SK-N-SH (cell line): Measurements from ENCODE around the gene KIF19. TPM values are rescaled to one million over a fixed set of nuclear protein-coding genes. Genes with fewer than 3 reads are reported as not detected.
"Not testable (repeated sequence)": the region's sequence is repeated elsewhere in the genome, so short reads cannot be mapped to it uniquely, and the experiment has no call there.

Source experiments
- CTCF ChIA-PET: fragments of 300-600, 350-600 bp; formaldehyde crosslinking; extraction: SDS; loops from one replicate; lab custom pipeline; 2021; lab: Yijun Ruan, JAX
- POLR2A ChIA-PET: fragments of 350-600 bp; sonication (Branson Sonifier 250); formaldehyde crosslinking; extraction: SDS; loops from one replicate; lab custom pipeline; 2020; ENCODE audit warnings: antibody characterized with exemption, inconsistent platforms; lab: Yijun Ruan, JAX
- DNase-seq: peaks from one replicate; pipeline ENCODE4 v3.0.0; 2012
- H2AFZ ChIP-seq: fragments of 200-600 bp; sonication (generic); 2 replicates; pipeline ENCODE4 v1.8.1; 2016; ENCODE audit warnings: antibody characterized with exemption, mild to moderate bottlenecking, low read depth
- H3F3A ChIP-seq: fragments of 200-600 bp; sonication (generic); replicated peaks from 2 replicates; pipeline ENCODE3; 2016; ENCODE audit warnings: antibody characterized with exemption, mild to moderate bottlenecking; ENCODE audit not compliant: insufficient read depth
- H3K27ac ChIP-seq, 2 experiments: fragments of 200-500 bp in 1 of 2; fragments of 200-600 bp in 1 of 2; sonication (Bioruptor generic) in 1 of 2; sonication (generic), shearing (Covaris generic) in 1 of 2; 2 replicates each; pipeline versions ENCODE4 v1.5.1 to v1.6.1; 2014 to 2016; ENCODE audit warnings: low read depth in 2 of 2, inconsistent platforms in 1 of 2, low read length in 1 of 2, mild to moderate bottlenecking in 1 of 2, mixed read lengths in 1 of 2
- H3K27me3 ChIP-seq: fragments of 200-600 bp; sonication (generic), shearing (Covaris generic); 2 replicates; pipeline ENCODE4 v1.6.1; 2016; ENCODE audit warnings: mixed run types; ENCODE audit not compliant: insufficient read depth
- H3K36me3 ChIP-seq, 2 experiments: fragments of 200-500 bp in 1 of 2; fragments of 200-600 bp in 1 of 2; sonication (Bioruptor generic) in 1 of 2; sonication (generic) in 1 of 2; replicated peaks in 1 of 2; 2 replicates each; pipeline versions ENCODE3 to v1.5.1; 2014 to 2016; ENCODE audit warnings: low read length in 1 of 2, mild to moderate bottlenecking in 1 of 2; ENCODE audit not compliant: insufficient read depth in 2 of 2, control insufficient read depth in 1 of 2
- H3K4me1 ChIP-seq, 2 experiments: fragments of 200-500 bp in 1 of 2; fragments of 200-600 bp in 1 of 2; sonication (Bioruptor generic) in 1 of 2; sonication (generic), shearing (Covaris generic) in 1 of 2; 2 replicates each; pipeline versions ENCODE4 v1.5.1 to v1.6.1; 2014 to 2016; ENCODE audit warnings: low read depth in 1 of 2, low read length in 1 of 2, mixed run types in 1 of 2; ENCODE audit not compliant: insufficient read depth in 2 of 2, control insufficient read depth in 1 of 2
- H3K4me2 ChIP-seq: fragments of 200-600 bp; sonication (generic), shearing (Covaris generic); 2 replicates; pipeline ENCODE4 v1.6.1; 2017; ENCODE audit warnings: mixed run types
- H3K4me3 ChIP-seq, 2 experiments: fragments of 200-500 bp in 1 of 2; fragments of 200-600 bp in 1 of 2; sonication (Bioruptor generic) in 1 of 2; sonication (generic), shearing (Covaris generic) in 1 of 2; 2 replicates each; pipeline versions ENCODE4 v1.5.1 to v1.8.1; 2014 to 2016; ENCODE audit warnings: low read depth in 2 of 2, inconsistent platforms in 1 of 2, low read length in 1 of 2, mild to moderate bottlenecking in 1 of 2, mixed read lengths in 1 of 2, moderate library complexity in 1 of 2
- H3K79me2 ChIP-seq: fragments of 200-600 bp; sonication (generic); 2 replicates; pipeline ENCODE4 v1.8.1; 2017; ENCODE audit warnings: mild to moderate bottlenecking; ENCODE audit not compliant: insufficient read depth
- H3K9ac ChIP-seq: fragments of 200-600 bp; sonication (generic); 2 replicates; pipeline ENCODE4 v1.6.1; 2017; ENCODE audit warnings: mixed run types
- H3K9me2 ChIP-seq: fragments of 200-600 bp; sonication (generic); 2 replicates; pipeline ENCODE4 v1.6.1; 2017; ENCODE audit warnings: mixed run types
- H3K9me3 ChIP-seq: fragments of 200-600 bp; sonication (generic); 2 replicates; pipeline ENCODE4 v1.6.1; 2017; ENCODE audit warnings: mixed run types, mild to moderate bottlenecking, moderate library complexity
- H4K20me1 ChIP-seq: fragments of 200-600 bp; sonication (generic); 2 replicates; pipeline ENCODE4 v1.6.1; 2017; ENCODE audit warnings: mild to moderate bottlenecking, mixed run types; ENCODE audit not compliant: insufficient read depth
- CHD2 ChIP-seq: fragments of 150-350 bp; IDR thresholded peaks from 2 replicates; pipeline ENCODE4 v1.6.1; 2018; ENCODE audit warnings: low read length; ENCODE audit not compliant: partially characterized antibody
- FOSL2 ChIP-seq: IDR thresholded peaks from 2 replicates; pipeline ENCODE4 v1.4.0; 2012; ENCODE audit warnings: low read depth, mild to moderate bottlenecking, moderate library complexity, borderline replicate concordance
- FOXM1 ChIP-seq: IDR thresholded peaks from 2 replicates; pipeline ENCODE4 v1.4.0; 2012; ENCODE audit warnings: low read depth, mild to moderate bottlenecking
- GABPA ChIP-seq: IDR thresholded peaks from 2 replicates; pipeline ENCODE4 v1.4.0; 2012; ENCODE audit warnings: low read depth, mild to moderate bottlenecking
- GATA2 ChIP-seq: sonication (generic); formaldehyde crosslinking; IDR thresholded peaks from 2 replicates; pipeline ENCODE4 v1.5.0; 2020; ENCODE audit warnings: mild to moderate bottlenecking, missing genetic modification reagents
- MAX ChIP-seq: IDR thresholded peaks from 2 replicates; pipeline ENCODE4 v1.4.0; 2012; ENCODE audit warnings: low read depth
- MXI1 ChIP-seq: IDR thresholded peaks from 2 replicates; pipeline ENCODE4 v1.6.1; 2012; ENCODE audit warnings: mild to moderate bottlenecking, low read depth, low read length, improper control_type of control experiment
- POLR2AphosphoS5 ChIP-seq: IDR thresholded peaks from 2 replicates; pipeline ENCODE4 v1.6.1; 2012; ENCODE audit warnings: low read depth, low read length
- RAD21 ChIP-seq: IDR thresholded peaks from 2 replicates; pipeline ENCODE4 v1.6.1; 2012; ENCODE audit warnings: mild to moderate bottlenecking, low read length
- RXRA ChIP-seq: IDR thresholded peaks from 2 replicates; pipeline ENCODE4 v1.4.0; 2012; ENCODE audit warnings: low read depth, mild to moderate bottlenecking, borderline replicate concordance
- SMC3 ChIP-seq: IDR thresholded peaks from 2 replicates; pipeline ENCODE4 v1.6.1; 2012; ENCODE audit warnings: low read depth, low read length, improper control_type of control experiment
- TEAD4 ChIP-seq: IDR thresholded peaks from 2 replicates; pipeline ENCODE4 v1.4.0; 2012; ENCODE audit warnings: mild to moderate bottlenecking, borderline replicate concordance; ENCODE audit not compliant: insufficient read depth
- YY1 ChIP-seq: IDR thresholded peaks from 2 replicates; pipeline ENCODE4 v1.4.0; 2012; ENCODE audit warnings: low read depth, mild to moderate bottlenecking
- ZBTB33 ChIP-seq: IDR thresholded peaks from 2 replicates; pipeline ENCODE4 v1.4.0; 2012; ENCODE audit warnings: low read depth, borderline replicate concordance
- WGBS: methylation state at CpG from one replicate; pipeline ENCODE4 v1.1.6; 2017; ENCODE audit warnings: low lambda C conversion rate; 5-methylcytosine and 5-hydroxymethylcytosine counted together
- polyA plus RNA-seq, 3 experiments: library from polyadenylated mRNA; depleted of rRNA; stranded (reverse); fragments of >200 nt; gene quantifications; 2 replicates each; pipeline ENCODE4 v1.2.3, GENCODE V29; 2012
- TF ChIP-seq, protein P1 (sequence below): fragments of 150-350 bp; IDR thresholded peaks from 2 replicates; pipeline ENCODE4 v1.6.1; 2016; ENCODE audit warnings: mild to moderate bottlenecking, low read depth, low read length

Gene KIF19
- polyA plus RNA-seq, 1 of the 3 experiments (the other 2 are of a cell fraction) = not detected

DNA sequence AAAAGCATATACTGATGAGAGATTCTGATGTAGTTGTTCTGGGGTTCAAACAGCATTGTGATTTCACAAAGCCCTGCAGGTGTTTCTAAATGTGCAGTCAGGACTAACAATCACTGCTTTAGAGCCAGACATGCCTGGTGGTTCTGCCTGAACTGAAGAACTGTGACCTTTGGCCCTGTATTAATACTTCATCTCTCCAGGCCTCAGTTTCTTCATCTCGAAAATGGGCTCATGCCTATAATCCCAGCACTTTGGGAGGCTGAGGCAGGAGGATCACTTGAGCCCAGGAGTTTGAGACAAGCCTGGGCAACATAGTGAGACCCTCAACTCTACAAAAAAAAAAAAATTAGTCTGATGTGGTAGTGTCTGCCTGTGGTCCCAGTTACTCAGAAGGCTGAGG is 48.1 kb upstream of the KIF19 start:
- no peaks in the 10 kb centered on the region for H3F3A ChIP-seq
- CTCF ChIA-PET = interaction anchor here (0.6 kb wide), 1 partner anchor 797 kb away, joined by 3 read pairs; no protein-coding TSS in a partner anchor
- TF ChIP-seq SMC3 (no peak), MAX (no peak), FOXM1 (no peak), GATA2 (no peak), ZBTB33 (no peak), RAD21 (no peak), FOSL2 (no peak), CHD2 (no peak), MXI1 (no peak), YY1 (no peak), GABPA (no peak), POLR2AphosphoS5 (no peak), TEAD4 (no peak), RXRA (no peak)
- TF ChIP-seq, protein P1, sequence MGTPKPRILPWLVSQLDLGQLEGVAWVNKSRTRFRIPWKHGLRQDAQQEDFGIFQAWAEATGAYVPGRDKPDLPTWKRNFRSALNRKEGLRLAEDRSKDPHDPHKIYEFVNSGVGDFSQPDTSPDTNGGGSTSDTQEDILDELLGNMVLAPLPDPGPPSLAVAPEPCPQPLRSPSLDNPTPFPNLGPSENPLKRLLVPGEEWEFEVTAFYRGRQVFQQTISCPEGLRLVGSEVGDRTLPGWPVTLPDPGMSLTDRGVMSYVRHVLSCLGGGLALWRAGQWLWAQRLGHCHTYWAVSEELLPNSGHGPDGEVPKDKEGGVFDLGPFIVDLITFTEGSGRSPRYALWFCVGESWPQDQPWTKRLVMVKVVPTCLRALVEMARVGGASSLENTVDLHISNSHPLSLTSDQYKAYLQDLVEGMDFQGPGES = no peak
- H3K4me3 ChIP-seq = no peak overlapping the region
- no peaks in the 10 kb centered on the region for H3K9me2 ChIP-seq
- no peak overlapping the region for H3K27ac ChIP-seq
- H3K27me3 ChIP-seq = no peaks in the 10 kb centered on the region
- no peak overlapping the region for H3K9ac ChIP-seq
- 5% methylated on average over 1 of the region's 1 CpG for WGBS
- no peak for DNase-seq
- no peaks in the 10 kb centered on the region for H3K9me3 ChIP-seq
- no peak overlapping the region for H3K4me2 ChIP-seq
- no peaks in the 10 kb centered on the region for H3K36me3 ChIP-seq
- H3K79me2 ChIP-seq = no peaks in the 10 kb centered on the region
- POLR2A ChIA-PET = no interaction called here
- no peaks in the 10 kb centered on the region for H4K20me1 ChIP-seq
- no peaks in the 10 kb centered on the region for H3K4me1 ChIP-seq
- H2AFZ ChIP-seq = no peak overlapping the region

DNA sequence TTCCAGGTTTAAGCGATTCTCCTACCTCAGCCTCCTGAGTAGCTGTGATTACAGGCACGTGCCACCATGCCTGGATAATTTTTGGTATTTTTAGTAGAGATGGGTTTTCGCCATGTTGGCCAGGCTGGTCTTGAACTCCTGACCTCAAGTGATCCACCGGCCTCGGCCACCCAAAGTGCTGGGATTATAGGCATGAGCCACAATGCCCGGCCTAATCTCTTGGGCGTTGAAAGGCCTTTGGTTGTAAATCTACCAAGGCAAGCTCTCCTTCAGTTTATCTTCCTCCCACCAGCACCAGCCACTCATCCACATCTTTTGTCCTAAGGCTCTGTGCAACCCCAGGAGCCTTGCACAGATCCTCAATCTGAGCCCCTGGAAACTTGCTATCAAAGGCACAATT is 46.4 kb upstream of the KIF19 start:
- POLR2A ChIA-PET, H3K27me3 ChIP-seq, DNase-seq, H3K4me1 ChIP-seq, H3F3A ChIP-seq, H3K9me3 ChIP-seq, H3K9ac ChIP-seq, H3K36me3 ChIP-seq, H2AFZ ChIP-seq, H4K20me1 ChIP-seq, H3K9me2 ChIP-seq, H3K4me3 ChIP-seq, H3K79me2 ChIP-seq, H3K4me2 ChIP-seq, H3K27ac ChIP-seq: not testable (repeated sequence)
- 60% methylated on average over 7 of the region's 7 CpGs for WGBS
- CTCF ChIA-PET = interaction anchor here (1.0 kb wide), 1 partner anchor 88 kb away, joined by 4 read pairs; the partner anchor contains the start of gene GPR142
